ENCODE measurements around the gene LACTB.

GRCh38 chr15:63178034-63178433, 56.4 kb downstream of the LACTB start:
- TF ChIP-seq CTCF (IDR thresholded peaks at IDR 0.05) (no peak), POLR2A (IDR thresholded peaks at IDR 0.05) (no peak)

Data from prostate gland (tissue), 2 donors.